Caco-2 (cell line): ENCODE data around the gene LRIG1. TPM values are rescaled to one million over a fixed set of nuclear protein-coding genes. Genes with fewer than 3 reads are reported as not detected.

Experiments
- BruUV-seq: library from RNA; stranded (reverse); fragments of 400-500 nt; replicated peaks from 2 replicates; lab custom pipeline; 2021; lab: Mats Ljungman, UMichigan
- CTCF ChIA-PET: fragments of 300-600 bp; sonication (Branson Sonifier 250); formaldehyde crosslinking; loops from one replicate; lab custom pipeline; 2022; ENCODE audit warnings: antibody characterized with exemption; lab: Charles Lee
- POLR2A ChIA-PET: fragments of 300-600 bp; sonication (Branson Sonifier 250); formaldehyde crosslinking; loops from one replicate; lab custom pipeline; 2022; ENCODE audit warnings: antibody characterized with exemption; lab: Charles Lee
- DNase-seq, 2 experiments: peaks; one replicate each; pipeline versions ENCODE4 v3.0.0 to v3.0.0-alpha.2; 2020 to 2022
- H3K27me3 ChIP-seq: replicated peaks from 2 replicates; pipeline ENCODE4 v1.6.0; 2011; ENCODE audit warnings: low read length; ENCODE audit not compliant: control insufficient read depth, insufficient read depth
- H3K36me3 ChIP-seq: 2 replicates; pipeline ENCODE4 v1.5.1; 2011; ENCODE audit warnings: low read length; ENCODE audit not compliant: control insufficient read depth, insufficient read depth
- H3K4me1 ChIP-seq: fragments of 250-450 bp; sonication (Bioruptor Pico); 2 replicates; pipeline ENCODE4 v1.5.1; 2020; ENCODE audit warnings: mild to moderate bottlenecking
- H3K4me3 ChIP-seq: 2 replicates; pipeline ENCODE4 v1.5.1; 2011; ENCODE audit warnings: low read depth, mild to moderate bottlenecking, control low read depth, low read length
- H3K9me3 ChIP-seq: fragments of 250-450 bp; sonication (Bioruptor Pico); 2 replicates; pipeline ENCODE4 v1.5.1; 2020; ENCODE audit warnings: mild to moderate bottlenecking, moderate library complexity
- H3K27ac Mint-ChIP-seq: one replicate; pipeline ENCODE4 v1.8.0; 2022; ENCODE audit warnings: mixed read lengths; ENCODE audit not compliant: unreplicated experiment
- H3K27me3 Mint-ChIP-seq: one replicate; pipeline ENCODE4 v1.8.0; 2022; ENCODE audit warnings: mixed read lengths; ENCODE audit not compliant: insufficient read depth, unreplicated experiment
- H3K36me3 Mint-ChIP-seq: one replicate; pipeline ENCODE4 v1.8.0; 2022; ENCODE audit warnings: mild to moderate bottlenecking, mixed read lengths; ENCODE audit not compliant: insufficient read depth, unreplicated experiment
- H3K4me1 Mint-ChIP-seq: one replicate; pipeline ENCODE4 v1.8.0; 2022; ENCODE audit warnings: low read depth, mixed read lengths; ENCODE audit not compliant: unreplicated experiment
- H3K4me3 Mint-ChIP-seq: one replicate; pipeline ENCODE4 v1.8.0; 2022; ENCODE audit warnings: mild to moderate bottlenecking, moderate library complexity, mixed read lengths; ENCODE audit not compliant: unreplicated experiment
- H3K9me3 Mint-ChIP-seq: one replicate; pipeline ENCODE4 v1.8.0; 2022; ENCODE audit warnings: mixed read lengths; ENCODE audit not compliant: unreplicated experiment
- intact Hi-C: fragments of 100-400 bp; cut with micrococcal nuclease; formaldehyde crosslinking; loops from one replicate; pipeline ENCODE4 v1.10.0; 2022; ENCODE audit not compliant: unreplicated experiment
- total RNA-seq: library from RNA; stranded (reverse); gene quantifications from 2 replicates; pipeline ENCODE4 v1.2.3, GENCODE V29; 2022
- TF ChIP-seq, protein P1 (sequence below), 2 experiments: fragments of 200-600 bp in 1 of 2; IDR thresholded peaks; 1 replicate in 1 of 2; 2 replicates in 1 of 2; pipeline versions ENCODE4 v1.5.1 to v1.8.0; 2011 to 2022; ENCODE audit warnings: antibody characterized with exemption in 1 of 2, control low read depth in 1 of 2, inconsistent platforms in 1 of 2, low read depth in 1 of 2, low read length in 1 of 2, mild to moderate bottlenecking in 1 of 2, moderate library complexity in 1 of 2; ENCODE audit not compliant: insufficient read depth in 1 of 2, severe bottlenecking in 1 of 2, unreplicated experiment in 1 of 2

Gene LRIG1
- total RNA-seq, 1 experiment from 2014 or later, result 43.4 TPM

GRCh38 chr3:66365080-66365479 is 135.7 kb downstream of the LRIG1 start:
- Mint-ChIP-seq H3K27me3 (no peaks in the 10 kb centered on the region), H3K36me3 (peaks cover 6% of the 10 kb centered on the region), H3K4me1 (peaks cover 15% of the 10 kb centered on the region), H3K4me3 (no peak overlapping the region), H3K9me3 (no peaks in the 10 kb centered on the region), H3K27ac (no peak overlapping the region)
- no peaks in the 10 kb centered on the region for H3K36me3 ChIP-seq
- no TSS peak for BruUV-seq
- H3K27me3 ChIP-seq, result no peaks in the 10 kb centered on the region
- POLR2A ChIA-PET, result no interaction called here
- H3K4me3 ChIP-seq, result no peak overlapping the region
- CTCF ChIA-PET, result no interaction called here
- no peak for DNase-seq
- TF ChIP-seq, protein P1, sequence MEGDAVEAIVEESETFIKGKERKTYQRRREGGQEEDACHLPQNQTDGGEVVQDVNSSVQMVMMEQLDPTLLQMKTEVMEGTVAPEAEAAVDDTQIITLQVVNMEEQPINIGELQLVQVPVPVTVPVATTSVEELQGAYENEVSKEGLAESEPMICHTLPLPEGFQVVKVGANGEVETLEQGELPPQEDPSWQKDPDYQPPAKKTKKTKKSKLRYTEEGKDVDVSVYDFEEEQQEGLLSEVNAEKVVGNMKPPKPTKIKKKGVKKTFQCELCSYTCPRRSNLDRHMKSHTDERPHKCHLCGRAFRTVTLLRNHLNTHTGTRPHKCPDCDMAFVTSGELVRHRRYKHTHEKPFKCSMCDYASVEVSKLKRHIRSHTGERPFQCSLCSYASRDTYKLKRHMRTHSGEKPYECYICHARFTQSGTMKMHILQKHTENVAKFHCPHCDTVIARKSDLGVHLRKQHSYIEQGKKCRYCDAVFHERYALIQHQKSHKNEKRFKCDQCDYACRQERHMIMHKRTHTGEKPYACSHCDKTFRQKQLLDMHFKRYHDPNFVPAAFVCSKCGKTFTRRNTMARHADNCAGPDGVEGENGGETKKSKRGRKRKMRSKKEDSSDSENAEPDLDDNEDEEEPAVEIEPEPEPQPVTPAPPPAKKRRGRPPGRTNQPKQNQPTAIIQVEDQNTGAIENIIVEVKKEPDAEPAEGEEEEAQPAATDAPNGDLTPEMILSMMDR (IDR thresholded peaks at IDR 0.05; ENCODE audit: insufficient read depth in 1 of 2, low read depth in 1 of 2, low read length in 1 of 2, severe bottlenecking in 1 of 2, unreplicated experiment in 1 of 2), result no peak
- no peaks in the 10 kb centered on the region for H3K4me1 ChIP-seq
- H3K9me3 ChIP-seq, result no peaks in the 10 kb centered on the region
- intact Hi-C loops, result no loop called here

- H3K36me3 Mint-ChIP-seq, result peaks cover 2% of the 10 kb centered on the region
- no TSS peak for BruUV-seq
Measured at GRCh38 chr3:66363148-66363547, 137.7 kb downstream of the LRIG1 start.

DNA sequence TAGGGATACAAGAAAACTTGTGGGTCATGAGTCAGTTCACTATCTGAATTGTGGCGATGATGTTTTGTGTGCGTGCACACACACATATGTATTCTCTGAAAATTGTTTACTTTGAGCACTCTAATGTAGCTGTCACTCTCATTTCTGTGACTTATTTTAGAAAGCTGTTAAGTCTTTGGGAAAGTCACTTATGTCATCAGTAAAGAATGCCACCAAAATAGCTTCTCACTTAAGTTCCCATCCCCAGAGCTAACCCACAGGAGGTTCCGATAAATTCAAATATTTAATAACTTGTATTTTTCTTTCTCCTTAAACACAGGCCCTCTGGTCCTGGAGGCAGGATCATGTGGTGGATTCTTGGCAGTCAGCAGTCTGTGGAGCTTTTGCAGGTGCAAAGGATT is 138.3 kb downstream of the LRIG1 start:
- H3K9me3 ChIP-seq, result no peaks in the 10 kb centered on the region
- Mint-ChIP-seq H3K36me3 (no peaks in the 10 kb centered on the region), H3K27me3 (no peaks in the 10 kb centered on the region), H3K9me3 (no peaks in the 10 kb centered on the region), H3K4me3 (no peak overlapping the region), H3K4me1 (peaks cover 15% of the 10 kb centered on the region), H3K27ac (no peak overlapping the region)
- BruUV-seq, result no TSS peak
- intact Hi-C loops, result no loop called here
- H3K4me1 ChIP-seq, result no peaks in the 10 kb centered on the region
- TF ChIP-seq, protein P1 (IDR thresholded peaks at IDR 0.05; ENCODE audit: insufficient read depth in 1 of 2, low read depth in 1 of 2, low read length in 1 of 2, severe bottlenecking in 1 of 2, unreplicated experiment in 1 of 2), result no peak
- ChIA-PET POLR2A (no interaction called here), CTCF (no interaction called here)
- no peaks in the 10 kb centered on the region for H3K36me3 ChIP-seq
- H3K27me3 ChIP-seq, result no peaks in the 10 kb centered on the region
- no peak overlapping the region for H3K4me3 ChIP-seq
- no peak for DNase-seq

More at GRCh38 chr3:66363148-66363547, 137.7 kb downstream of the LRIG1 start:
- H3K9me3 Mint-ChIP-seq, result no peaks in the 10 kb centered on the region
- H3K27ac Mint-ChIP-seq, result no peak overlapping the region
- no peaks in the 10 kb centered on the region for H3K4me1 ChIP-seq
- no peaks in the 10 kb centered on the region for H3K36me3 ChIP-seq
- ChIA-PET CTCF (no interaction called here), POLR2A (no interaction called here)
- no peaks in the 10 kb centered on the region for H3K27me3 ChIP-seq
- H3K4me3 Mint-ChIP-seq, result no peak overlapping the region
- H3K4me1 Mint-ChIP-seq, result peaks cover 15% of the 10 kb centered on the region
- no peaks in the 10 kb centered on the region for H3K27me3 Mint-ChIP-seq
- H3K4me3 ChIP-seq, result no peak overlapping the region
- DNase-seq, result no peak
- no peaks in the 10 kb centered on the region for H3K9me3 ChIP-seq
- TF ChIP-seq, protein P1 (IDR thresholded peaks at IDR 0.05; ENCODE audit: insufficient read depth in 1 of 2, low read depth in 1 of 2, low read length in 1 of 2, severe bottlenecking in 1 of 2, unreplicated experiment in 1 of 2), result no peak
- intact Hi-C loops, result no loop called here
